Measurements from ENCODE around the gene NRAP. TPM values are rescaled to one million over a fixed set of nuclear protein-coding genes. Genes with fewer than 3 reads are reported as not detected.
"Not testable (repeated sequence)": the region's sequence is repeated elsewhere in the genome, so short reads cannot be mapped to it uniquely, and the experiment has no call there.

NRAP gene
- total RNA-seq, 2 donors from 2014 or later = not detected

DNA sequence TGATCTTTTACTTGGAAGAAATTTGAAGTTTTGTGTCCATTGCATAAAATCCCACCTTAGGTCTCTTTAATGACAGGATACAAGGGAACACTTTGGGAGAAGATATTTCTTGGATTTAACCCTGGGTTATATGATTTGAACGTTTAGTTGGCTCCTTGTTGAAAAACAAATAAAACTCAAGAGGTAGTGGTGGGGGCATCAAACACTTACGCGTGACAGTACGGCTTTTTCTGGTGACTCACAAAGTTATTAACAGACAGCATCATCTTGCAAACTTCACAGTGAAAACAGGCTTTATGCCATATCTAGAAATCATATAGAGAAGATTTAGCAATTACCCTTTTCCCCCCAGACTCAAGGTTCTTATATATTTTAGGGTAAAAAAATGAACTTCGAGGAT is 699 bp downstream of the NRAP start:
- no peak for ATAC-seq

GRCh38 chr10:113661332-113661731 is 2.5 kb downstream of the NRAP start:
- intact Hi-C loops (cut with DNase I) = no loop called here
- Histone ChIP-seq H3K27me3 (no peaks in the 10 kb centered on the region), H3K9me3 (no peaks in the 10 kb centered on the region), H3K4me1 (no peaks in the 10 kb centered on the region), H3K4me3 (no peak overlapping the region), H3K36me3 (replicated peaks in 1 of 2; ENCODE audit: insufficient read depth in 1 of 2, low read depth in 2 of 2) (no peaks in the 10 kb centered on the region), H3K27ac (no peak overlapping the region)
- no peak for DNase-seq
- 92 to 100% methylated on average over 2 of the region's 2 CpGs for WGBS, 2 donors
- no peak for TF ChIP-seq POLR2A (IDR thresholded peaks at IDR 0.05)
- TF ChIP-seq, protein P1, sequence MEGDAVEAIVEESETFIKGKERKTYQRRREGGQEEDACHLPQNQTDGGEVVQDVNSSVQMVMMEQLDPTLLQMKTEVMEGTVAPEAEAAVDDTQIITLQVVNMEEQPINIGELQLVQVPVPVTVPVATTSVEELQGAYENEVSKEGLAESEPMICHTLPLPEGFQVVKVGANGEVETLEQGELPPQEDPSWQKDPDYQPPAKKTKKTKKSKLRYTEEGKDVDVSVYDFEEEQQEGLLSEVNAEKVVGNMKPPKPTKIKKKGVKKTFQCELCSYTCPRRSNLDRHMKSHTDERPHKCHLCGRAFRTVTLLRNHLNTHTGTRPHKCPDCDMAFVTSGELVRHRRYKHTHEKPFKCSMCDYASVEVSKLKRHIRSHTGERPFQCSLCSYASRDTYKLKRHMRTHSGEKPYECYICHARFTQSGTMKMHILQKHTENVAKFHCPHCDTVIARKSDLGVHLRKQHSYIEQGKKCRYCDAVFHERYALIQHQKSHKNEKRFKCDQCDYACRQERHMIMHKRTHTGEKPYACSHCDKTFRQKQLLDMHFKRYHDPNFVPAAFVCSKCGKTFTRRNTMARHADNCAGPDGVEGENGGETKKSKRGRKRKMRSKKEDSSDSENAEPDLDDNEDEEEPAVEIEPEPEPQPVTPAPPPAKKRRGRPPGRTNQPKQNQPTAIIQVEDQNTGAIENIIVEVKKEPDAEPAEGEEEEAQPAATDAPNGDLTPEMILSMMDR (IDR thresholded peaks at IDR 0.05) = no peak
- ATAC-seq = no peak

More for the DNA sequence above, 699 bp downstream of the NRAP start:
- intact Hi-C loops (cut with DNase I) = no loop called here
- TF ChIP-seq, protein P1 (IDR thresholded peaks at IDR 0.05) = no peak
- no peak for TF ChIP-seq POLR2A (IDR thresholded peaks at IDR 0.05)
- Histone ChIP-seq H3K9me3 (no peaks in the 10 kb centered on the region), H3K36me3 (replicated peaks in 1 of 2; ENCODE audit: insufficient read depth in 1 of 2, low read depth in 2 of 2) (no peaks in the 10 kb centered on the region), H3K4me3 (no peak overlapping the region), H3K27me3 (no peaks in the 10 kb centered on the region), H3K27ac (no peak overlapping the region), H3K4me1 (no peaks in the 10 kb centered on the region)
- no peak for DNase-seq
- WGBS, 2 donors = 73 to 76% methylated on average over 5 of the region's 5 CpGs

- DNase-seq = no peak
- H3K27ac ChIP-seq = no peak overlapping the region
- no peak overlapping the region for H3K4me3 ChIP-seq
- no peaks in the 10 kb centered on the region for H3K27me3 ChIP-seq
- intact Hi-C loops (cut with DNase I) = no loop called here
- no peak for ATAC-seq
- H3K9me3 ChIP-seq = no peaks in the 10 kb centered on the region
- H3K4me1 ChIP-seq = peaks cover 3% of the 10 kb centered on the region
- no peak for TF ChIP-seq POLR2A (IDR thresholded peaks at IDR 0.05)
- TF ChIP-seq, protein P1 (IDR thresholded peaks at IDR 0.05) = no peak
- no peaks in the 10 kb centered on the region for H3K36me3 ChIP-seq (replicated peaks in 1 of 2; ENCODE audit: insufficient read depth in 1 of 2, low read depth in 2 of 2)
Observed at GRCh38 chr10:113657544-113657943, 6.3 kb downstream of the NRAP start.

- Histone ChIP-seq H3K36me3 (replicated peaks in 1 of 2; ENCODE audit: insufficient read depth in 1 of 2, low read depth in 2 of 2) (no peaks in the 10 kb centered on the region), H3K27me3 (no peaks in the 10 kb centered on the region), H3K9me3 (no peaks in the 10 kb centered on the region), H3K4me3 (no peak overlapping the region), H3K27ac (no peak overlapping the region), H3K4me1 (peaks cover 7% of the 10 kb centered on the region)
- no peak for DNase-seq
- intact Hi-C loops (cut with DNase I) = no loop called here
- 74 to 83% methylated on average over 2 of the region's 2 CpGs for WGBS, 2 donors
- TF ChIP-seq POLR2A (IDR thresholded peaks at IDR 0.05) = no peak
- TF ChIP-seq, protein P1 (IDR thresholded peaks at IDR 0.05) = no peak
- no peak for ATAC-seq
Observed at GRCh38 chr10:113656896-113657295, 6.9 kb downstream of the NRAP start.

DNA sequence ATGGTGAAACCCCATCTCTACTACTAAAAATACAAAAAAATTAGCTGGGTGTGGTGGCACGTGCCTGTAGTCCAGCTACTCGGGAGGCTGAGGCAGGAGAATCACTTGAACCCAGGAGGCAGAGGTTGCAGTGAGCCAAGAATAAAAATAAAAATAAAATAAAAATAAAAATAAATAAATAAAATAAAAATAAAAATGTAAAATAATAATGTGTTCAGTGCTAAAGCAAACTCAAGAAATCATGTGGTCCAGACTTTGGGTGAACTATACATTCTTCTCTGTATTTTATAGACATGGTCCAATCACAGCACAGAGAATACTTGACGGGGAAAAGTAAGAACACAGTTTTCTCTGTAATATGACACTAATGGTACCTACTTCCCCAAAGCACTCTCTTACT is 11.4 kb downstream of the NRAP start:
- DNase-seq; intact Hi-C loops (cut with DNase I); H3K36me3 ChIP-seq (replicated peaks in 1 of 2; ENCODE audit: insufficient read depth in 1 of 2, low read depth in 2 of 2); H3K9me3 ChIP-seq; H3K27me3 ChIP-seq; H3K27ac ChIP-seq; ATAC-seq; H3K4me3 ChIP-seq: not testable (repeated sequence)
- WGBS, 2 donors = 94% methylated on average over 3 of the region's 3 CpGs
- peaks cover 13% of the 10 kb centered on the region for H3K4me1 ChIP-seq
